Mammary epithelial cell (primary cell): ENCODE measurements around the gene CCDC85C.

Experiments
- CTCF ChIP-seq, 2 donors: IDR thresholded peaks in 1 of 2; conservative IDR thresholded peaks in 1 of 2; 2 replicates each; pipeline ENCODE4 v1.5.1; 2011 to 2012; ENCODE audit warnings: inconsistent platforms in 2 of 2, low read length in 2 of 2, mild to moderate bottlenecking in 2 of 2, control low read depth in 1 of 2, low read depth in 1 of 2; ENCODE audit not compliant: insufficient read depth in 1 of 2; ENCODE audit errors: extremely low read depth in 1 of 2
- EZH2 ChIP-seq: IDR thresholded peaks from 2 replicates; pipeline ENCODE4 v1.6.1; 2012; ENCODE audit warnings: low read length, inconsistent platforms, borderline replicate concordance

GRCh38 chr14:99597911-99598600 is 6.0 kb downstream of the CCDC85C start:
- TF ChIP-seq CTCF (conservative IDR thresholded peaks at IDR 0.05 in 1 of 2, IDR thresholded peaks at IDR 0.05 in 1 of 2; ENCODE audit: extremely low read depth in 1 of 2, insufficient read depth in 1 of 2, low read depth in 1 of 2, low read length in 2 of 2) (no peak), EZH2 (no peak)
